ENCODE results near the gene JAZF1.

The JAZF1 gene

GRCh38 chr7:27942711-27943110 lies 237.9 kb downstream of the JAZF1 start:
- no peak for TF ChIP-seq CTCF (IDR thresholded peaks at IDR 0.05; ENCODE audit: extremely low read depth, insufficient read depth, missing control alignments)
- no peak for DNase-seq (ENCODE audit: low spot score)
- in situ Hi-C loops (cut with MboI; ENCODE audit: low pct_unique_long_range_greater_than_20kb, low sequenced_read_pairs, unreplicated experiment) = no loop called here

GRCh38 chr7:27941522-27941921 lies 239.1 kb downstream of the JAZF1 start:
- DNase-seq (ENCODE audit: low spot score) = no peak
- in situ Hi-C loops (cut with MboI; ENCODE audit: low pct_unique_long_range_greater_than_20kb, low sequenced_read_pairs, unreplicated experiment) = no loop called here
- TF ChIP-seq CTCF (IDR thresholded peaks at IDR 0.05; ENCODE audit: extremely low read depth, insufficient read depth, missing control alignments) = no peak

DNA sequence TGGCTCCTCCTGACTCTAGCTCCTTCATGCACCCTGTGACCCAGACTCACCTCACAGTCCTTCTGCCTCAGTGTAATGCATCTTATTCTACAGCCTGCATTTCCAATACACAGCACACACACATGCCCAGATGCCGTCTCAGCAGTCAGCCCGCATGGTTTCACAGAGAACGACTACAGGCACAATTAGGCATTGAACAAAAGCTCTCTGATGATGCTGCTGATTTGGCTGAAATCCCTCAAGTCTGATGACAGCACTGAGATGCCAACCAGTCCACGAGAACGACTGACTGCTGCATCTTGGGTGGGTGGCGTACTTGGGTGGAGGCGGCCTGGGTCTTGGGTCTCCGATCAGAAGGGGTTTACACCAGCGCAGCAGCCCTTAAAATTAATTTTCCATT lies 240.3 kb downstream of the JAZF1 start:
- no peak for DNase-seq (ENCODE audit: low spot score)
- in situ Hi-C loops (cut with MboI; ENCODE audit: low pct_unique_long_range_greater_than_20kb, low sequenced_read_pairs, unreplicated experiment) = no loop called here
- no peak for TF ChIP-seq CTCF (IDR thresholded peaks at IDR 0.05; ENCODE audit: extremely low read depth, insufficient read depth, missing control alignments)

DNA sequence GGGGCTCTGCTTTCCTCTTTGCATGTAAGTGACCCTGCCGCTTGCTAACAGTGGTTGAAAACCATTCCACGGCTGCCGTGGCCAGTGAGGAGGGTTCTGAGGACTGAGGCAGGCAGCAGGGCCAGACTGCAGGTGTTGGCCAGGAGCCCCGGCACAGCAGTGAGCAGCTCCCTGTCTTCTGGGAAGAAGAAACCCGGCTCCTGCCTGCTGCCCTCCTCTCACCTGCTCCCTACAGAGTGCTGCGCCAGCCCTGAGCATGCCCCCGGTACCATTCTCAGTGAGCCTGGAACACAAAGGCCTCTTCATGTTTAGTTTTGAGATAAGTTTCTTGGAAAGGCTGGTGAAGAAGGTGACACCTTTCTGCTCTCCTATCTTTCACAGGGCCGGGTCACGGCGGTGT lies 240.7 kb downstream of the JAZF1 start:
- no peak for DNase-seq (ENCODE audit: low spot score)
- in situ Hi-C loops (cut with MboI; ENCODE audit: low pct_unique_long_range_greater_than_20kb, low sequenced_read_pairs, unreplicated experiment) = no loop called here
- no peak for TF ChIP-seq CTCF (IDR thresholded peaks at IDR 0.05; ENCODE audit: extremely low read depth, insufficient read depth, missing control alignments)

DNA sequence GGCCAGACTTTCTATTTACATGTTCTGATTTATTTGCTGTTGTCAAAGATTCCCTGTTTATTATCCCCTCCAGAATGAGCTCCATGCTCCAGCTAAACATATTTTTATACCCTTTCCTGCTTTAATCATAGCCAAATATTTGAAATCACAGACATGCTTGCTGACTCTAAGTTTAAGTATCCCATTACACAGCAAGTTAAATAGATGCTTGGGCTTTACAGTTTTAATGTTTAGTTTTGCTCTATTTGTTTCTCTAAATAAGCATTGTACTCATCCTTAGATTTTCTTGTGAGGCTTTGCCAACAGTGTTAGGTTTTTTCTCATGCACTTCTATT lies 243.9 kb downstream of the JAZF1 start:
- in situ Hi-C loops (cut with MboI; ENCODE audit: low pct_unique_long_range_greater_than_20kb, low sequenced_read_pairs, unreplicated experiment) = no loop called here
- DNase-seq (ENCODE audit: low spot score) = no peak
- TF ChIP-seq CTCF (IDR thresholded peaks at IDR 0.05; ENCODE audit: extremely low read depth, insufficient read depth, missing control alignments) = no peak

DNA sequence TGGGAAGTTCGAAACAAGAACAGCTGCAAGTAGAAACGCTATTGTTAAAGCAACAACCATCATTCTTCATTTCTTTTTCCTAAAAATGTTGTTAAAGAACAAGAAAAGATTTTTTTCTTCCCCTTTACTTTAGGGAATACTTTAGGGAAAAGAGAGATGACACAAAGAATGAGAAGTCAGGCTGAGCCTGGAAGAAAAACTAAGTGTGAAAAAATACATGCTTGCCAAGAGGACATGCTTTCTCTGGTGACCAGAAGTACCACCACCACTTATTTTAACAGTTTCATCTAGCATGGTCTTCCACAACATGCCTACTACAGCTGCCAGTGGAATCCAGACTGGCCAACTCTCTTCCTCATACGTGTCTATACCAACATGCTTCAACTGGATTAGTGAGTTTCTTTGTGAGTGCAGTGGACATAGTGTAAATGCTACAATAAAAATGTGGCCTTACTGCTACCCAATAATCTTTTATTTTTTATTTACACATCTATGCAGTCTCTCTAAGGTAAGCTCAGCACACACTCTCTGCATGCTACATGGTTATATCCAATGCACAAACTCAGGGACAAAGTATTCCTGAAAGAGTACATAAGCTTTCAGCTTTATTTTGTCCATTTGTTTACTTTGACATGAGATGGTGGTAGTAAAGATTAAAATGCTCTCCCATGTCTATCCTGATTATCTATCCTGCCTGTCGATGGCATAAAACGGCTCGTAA lies 244.4 kb downstream of the JAZF1 start:
- no peak for TF ChIP-seq CTCF (IDR thresholded peaks at IDR 0.05; ENCODE audit: extremely low read depth, insufficient read depth, missing control alignments)
- in situ Hi-C loops (cut with MboI; ENCODE audit: low pct_unique_long_range_greater_than_20kb, low sequenced_read_pairs, unreplicated experiment) = no loop called here
- no peak for DNase-seq (ENCODE audit: low spot score)
